ENCODE data around the gene ASB2. TPM values are rescaled to one million over a fixed set of nuclear protein-coding genes. Genes with fewer than 3 reads are reported as not detected.

Gene ASB2, protein sequence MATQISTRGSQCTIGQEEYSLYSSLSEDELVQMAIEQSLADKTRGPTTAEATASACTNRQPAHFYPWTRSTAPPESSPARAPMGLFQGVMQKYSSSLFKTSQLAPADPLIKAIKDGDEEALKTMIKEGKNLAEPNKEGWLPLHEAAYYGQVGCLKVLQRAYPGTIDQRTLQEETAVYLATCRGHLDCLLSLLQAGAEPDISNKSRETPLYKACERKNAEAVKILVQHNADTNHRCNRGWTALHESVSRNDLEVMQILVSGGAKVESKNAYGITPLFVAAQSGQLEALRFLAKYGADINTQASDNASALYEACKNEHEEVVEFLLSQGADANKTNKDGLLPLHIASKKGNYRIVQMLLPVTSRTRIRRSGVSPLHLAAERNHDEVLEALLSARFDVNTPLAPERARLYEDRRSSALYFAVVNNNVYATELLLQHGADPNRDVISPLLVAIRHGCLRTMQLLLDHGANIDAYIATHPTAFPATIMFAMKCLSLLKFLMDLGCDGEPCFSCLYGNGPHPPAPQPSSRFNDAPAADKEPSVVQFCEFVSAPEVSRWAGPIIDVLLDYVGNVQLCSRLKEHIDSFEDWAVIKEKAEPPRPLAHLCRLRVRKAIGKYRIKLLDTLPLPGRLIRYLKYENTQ
- 10 to 100 TPM in 1 of 5 experiments, 1 to 10 TPM in 2, under 1 TPM in 2; 0.32 to 63.1 (median 1.4) TPM for total RNA-seq
- not detected for polyA plus RNA-seq
- not detected for total RNA-seq

GRCh38 chr14:93976477-93977057, at the start of gene ASB2:
Gene ASB2, minus strand, starts transcription at chr14:93976570. Its CDS starts 12,031 bp downstream, at chr14:93964539.
- Mint-ChIP-seq H3K4me1 (peaks cover 33 to 92% (median 56%) of the 10 kb centered on the region in 7 donors), H3K27me3 (peaks cover 0 to 6% (median 6%) of the 10 kb centered on the region in 5 donors), H3K36me3 (peaks cover 0 to 47% (median 4%) of the 10 kb centered on the region in 5 donors), H3K9me3 (peaks cover 0 to 39% (median 25%) of the 10 kb centered on the region in 11 donors), H3K27ac (peak within 1 kb of the TSS in 4 of 9 donors; percentile 33 to 97 (median 74)), H3K4me3 (peak within 1 kb of the TSS; percentile 4 to 92 (median 58))
- CTCF ChIA-PET: interaction anchor here (2.4 to 18.5 kb wide), 2 partner anchors 23 to 37 kb away, joined by 6 to 388 read pairs; no protein-coding TSS in a partner anchor
- no peak for DNase-seq
- no peaks in the 10 kb centered on the region for H3K27me3 ChIP-seq (ENCODE audit: control insufficient read depth in 2 of 2, insufficient read depth in 2 of 2, low read length in 2 of 2)
- no peak within 1 kb of the TSS for H3K27ac ChIP-seq (ENCODE audit: low read depth, low read length)
- no peaks in the 10 kb centered on the region for H3K36me3 ChIP-seq (ENCODE audit: control insufficient read depth in 2 of 3, insufficient read depth in 3 of 3, low read length in 3 of 3)
- no peak for ATAC-seq
- H3K4me3 ChIP-seq (ENCODE audit: low read length): peak within 1 kb of the TSS; percentile 11
- intact Hi-C loops (cut with micrococcal nuclease): loop anchor here (1.0 to 5.0 kb wide), 2 partner anchors 50 to 106 kb away; partner anchors contain the start of genes DDX24 (in 1 of the 2), IFI27L1 (in 1 of the 2) and OTUB2 (in 1 of the 2)
- POLR2A ChIA-PET: interaction anchor here (0.9 to 1.4 kb wide), 3 partner anchors 14 to 21 kb away, joined by 3 to 5 read pairs (median 5); no protein-coding TSS in a partner anchor
- H3K4me1 ChIP-seq (ENCODE audit: control insufficient read depth in 2 of 2, insufficient read depth in 2 of 2, low read length in 2 of 2): peaks cover 36 to 41% of the 10 kb centered on the region in 2 donors
- peaks cover 0 to 19% (median 17%) of the 10 kb centered on the region in 3 experiments for H3K9me3 ChIP-seq (ENCODE audit: control insufficient read depth in 2 of 3, low read length in 3 of 3)

DNA sequence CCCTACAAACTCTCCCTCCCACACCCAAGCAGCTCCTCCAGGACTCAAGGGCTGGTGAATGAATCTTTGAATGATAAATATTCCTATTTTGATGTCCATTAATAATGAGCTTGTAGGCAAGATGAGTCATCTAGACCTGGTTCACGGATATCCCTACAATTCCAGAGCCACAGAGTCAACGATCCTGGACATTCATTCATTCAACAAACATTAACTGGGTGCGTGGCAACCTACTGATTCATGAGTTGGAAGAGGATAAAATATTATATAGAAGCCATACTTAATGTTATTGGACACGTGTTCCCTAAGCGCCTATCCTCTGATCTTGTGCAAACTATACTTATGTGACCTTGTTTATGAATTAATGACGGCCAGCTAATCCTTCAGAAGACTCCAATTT, 49.4 kb upstream of the ASB2 start:
- peaks cover 0 to 2% (median 0%) of the 10 kb centered on the region in 5 donors for H3K27me3 Mint-ChIP-seq
- H3K27ac Mint-ChIP-seq: peak overlapping the region in 6 of 9 donors; percentile 20 to 75 (median 65)
- intact Hi-C loops (cut with micrococcal nuclease): loop anchor here (1.0 to 2.0 kb wide), 7 partner anchors 13 to 149 kb away; partner anchors contain the start of genes DDX24 (in 2 of the 2), IFI27L1 (in 2 of the 2), ASB2 (in 1 of the 2) and PPP4R4 (in 1 of the 2)
- H3K36me3 Mint-ChIP-seq: peaks cover 0 to 2% (median 0%) of the 10 kb centered on the region in 5 donors
- H3K9me3 ChIP-seq (ENCODE audit: control insufficient read depth in 2 of 3, low read length in 3 of 3): no peaks in the 10 kb centered on the region
- no peaks in the 10 kb centered on the region for H3K27me3 ChIP-seq (ENCODE audit: control insufficient read depth in 2 of 2, insufficient read depth in 2 of 2, low read length in 2 of 2)
- H3K4me1 Mint-ChIP-seq: peaks cover 14 to 49% (median 18%) of the 10 kb centered on the region in 7 donors
- H3K27ac ChIP-seq (ENCODE audit: low read depth, low read length): no peak overlapping the region
- ATAC-seq (no peak), DNase-seq (no peak)
- CTCF ChIA-PET: interaction anchor here (1.1 to 2.6 kb wide), 3 partner anchors 10 to 82 kb away, joined by 3 to 14 read pairs (median 3); no protein-coding TSS in a partner anchor
- H3K4me3 Mint-ChIP-seq: peak overlapping the region; percentile 72 to 90 (median 82)
- peaks cover 5 to 12% of the 10 kb centered on the region in 2 donors for H3K4me1 ChIP-seq (ENCODE audit: control insufficient read depth in 2 of 2, insufficient read depth in 2 of 2, low read length in 2 of 2)
- no peaks in the 10 kb centered on the region for H3K9me3 Mint-ChIP-seq
- H3K4me3 ChIP-seq (ENCODE audit: low read length): peak overlapping the region; percentile 51
- POLR2A ChIA-PET: interaction anchor here (0.7 to 1.7 kb wide), 4 partner anchors 8 to 86 kb away, joined by 3 to 4 read pairs (median 3); no protein-coding TSS in a partner anchor
- no peaks in the 10 kb centered on the region for H3K36me3 ChIP-seq (ENCODE audit: control insufficient read depth in 2 of 3, insufficient read depth in 3 of 3, low read length in 3 of 3)

DNA sequence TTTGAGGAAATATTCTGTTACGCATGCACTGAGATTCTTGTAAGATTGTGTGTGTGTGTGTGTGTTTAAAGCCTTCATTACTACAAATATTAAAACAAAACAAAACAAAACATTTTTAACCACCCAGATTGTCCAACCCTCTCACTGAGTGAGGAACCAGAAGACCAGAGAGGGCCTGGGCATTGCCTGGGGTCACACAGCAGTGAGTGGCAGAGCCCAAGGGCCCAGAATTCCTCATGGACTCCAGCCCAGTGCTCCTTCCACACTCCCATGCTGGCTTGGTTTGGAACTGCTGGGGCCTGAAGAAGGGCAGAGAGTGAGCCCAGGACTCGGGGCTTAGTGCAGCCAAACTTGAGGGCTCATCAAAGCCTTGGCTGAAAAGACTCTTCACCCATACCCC, 48.2 kb upstream of the ASB2 start:
- Histone ChIP-seq H3K36me3 (ENCODE audit: control insufficient read depth in 2 of 3, insufficient read depth in 3 of 3, low read length in 3 of 3) (no peaks in the 10 kb centered on the region), H3K27me3 (ENCODE audit: control insufficient read depth in 2 of 2, insufficient read depth in 2 of 2, low read length in 2 of 2) (no peaks in the 10 kb centered on the region), H3K27ac (ENCODE audit: low read depth, low read length) (no peak overlapping the region), H3K4me3 (ENCODE audit: low read length) (no peak overlapping the region), H3K4me1 (ENCODE audit: control insufficient read depth in 2 of 2, insufficient read depth in 2 of 2, low read length in 2 of 2) (peaks cover 5 to 12% of the 10 kb centered on the region in 2 donors), H3K9me3 (ENCODE audit: control insufficient read depth in 2 of 3, low read length in 3 of 3) (no peaks in the 10 kb centered on the region)
- no peak overlapping the region for H3K27ac Mint-ChIP-seq
- intact Hi-C loops (cut with micrococcal nuclease): no loop called here
- CTCF ChIA-PET: interaction anchor here (0.7 to 2.6 kb wide), 2 partner anchors 12 to 20 kb away, joined by 3 to 14 read pairs; no protein-coding TSS in a partner anchor
- DNase-seq (no peak), ATAC-seq (no peak)
- H3K4me1 Mint-ChIP-seq: peaks cover 14 to 53% (median 18%) of the 10 kb centered on the region in 7 donors
- POLR2A ChIA-PET: interaction anchor here (0.9 kb wide), 1 partner anchor 24 kb away, joined by 3 read pairs; no protein-coding TSS in a partner anchor
- no peaks in the 10 kb centered on the region for H3K9me3 Mint-ChIP-seq
- H3K4me3 Mint-ChIP-seq: peak overlapping the region in 1 of 10 donors; percentile 42
- H3K27me3 Mint-ChIP-seq: peaks cover 0 to 7% (median 0%) of the 10 kb centered on the region in 5 donors
- no peaks in the 10 kb centered on the region for H3K36me3 Mint-ChIP-seq

GRCh38 chr14:94022532-94023411, 46.4 kb upstream of the ASB2 start:
- peaks cover 0 to 3% (median 0%) of the 10 kb centered on the region in 11 donors for H3K9me3 Mint-ChIP-seq

DNA sequence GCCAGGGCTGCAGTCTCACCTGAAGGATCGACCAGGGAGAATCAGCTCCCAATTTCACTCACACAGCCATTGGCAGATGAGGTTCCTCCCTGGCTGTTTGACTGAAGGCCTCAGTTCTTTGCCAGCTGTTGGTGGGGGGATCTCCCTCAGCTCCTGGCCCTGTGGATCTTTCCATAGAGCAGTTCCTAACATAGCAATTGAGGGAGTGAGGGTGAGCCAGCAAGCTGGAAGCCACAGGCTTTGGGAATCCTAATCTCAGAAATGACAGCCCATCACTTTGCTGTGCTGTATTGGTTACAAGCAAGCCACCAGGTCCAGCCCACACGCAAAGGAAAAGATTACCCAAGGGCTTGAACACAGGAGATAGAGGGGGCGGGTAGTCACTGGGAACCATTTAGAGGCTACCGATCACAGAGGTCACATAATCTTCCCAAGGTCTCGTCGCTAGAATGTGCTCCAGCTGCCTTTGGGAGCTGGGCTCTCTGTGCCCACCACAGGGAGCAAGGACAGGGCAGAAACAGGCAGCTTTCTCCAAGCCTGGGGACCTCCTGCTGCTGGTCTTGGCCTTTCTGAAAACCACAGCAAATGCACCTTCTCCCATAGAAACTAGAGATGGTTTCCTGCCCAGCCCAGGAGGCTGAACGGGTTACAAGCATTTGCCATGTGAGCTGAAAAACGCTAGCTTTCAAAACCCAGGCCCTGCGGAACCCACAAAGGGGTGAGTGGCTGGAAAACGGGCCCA, 45.2 kb upstream of the ASB2 start:
- peaks cover 0 to 11% (median 0%) of the 10 kb centered on the region in 5 donors for H3K27me3 Mint-ChIP-seq
- H3K9me3 Mint-ChIP-seq: peaks cover 0 to 3% (median 0%) of the 10 kb centered on the region in 11 donors
- DNase-seq (peak in 1 of 9 donors; percentile 51), ATAC-seq (no peak)
- H3K4me1 Mint-ChIP-seq: peaks cover 7 to 38% (median 8%) of the 10 kb centered on the region in 7 donors
- Histone ChIP-seq H3K4me3 (ENCODE audit: low read length) (no peak overlapping the region), H3K27me3 (ENCODE audit: control insufficient read depth in 2 of 2, insufficient read depth in 2 of 2, low read length in 2 of 2) (no peaks in the 10 kb centered on the region), H3K9me3 (ENCODE audit: control insufficient read depth in 2 of 3, low read length in 3 of 3) (no peaks in the 10 kb centered on the region), H3K36me3 (ENCODE audit: control insufficient read depth in 2 of 3, insufficient read depth in 3 of 3, low read length in 3 of 3) (no peaks in the 10 kb centered on the region), H3K4me1 (ENCODE audit: control insufficient read depth in 2 of 2, insufficient read depth in 2 of 2, low read length in 2 of 2) (peaks cover 0 to 4% of the 10 kb centered on the region in 2 donors), H3K27ac (ENCODE audit: low read depth, low read length) (no peak overlapping the region)
- H3K4me3 Mint-ChIP-seq: peak overlapping the region in 1 of 10 donors; percentile 61
- no peaks in the 10 kb centered on the region for H3K36me3 Mint-ChIP-seq
- H3K27ac Mint-ChIP-seq: peak overlapping the region in 1 of 9 donors; percentile 59
- intact Hi-C loops (cut with micrococcal nuclease): no loop called here
- POLR2A ChIA-PET: no interaction called here
- CTCF ChIA-PET: interaction anchor here (1.5 kb wide), 2 partner anchors 11 to 82 kb away, joined by 4 to 5 read pairs; no protein-coding TSS in a partner anchor

More at GRCh38 chr14:94022532-94023411, 46.4 kb upstream of the ASB2 start:
- no peak for ATAC-seq
- Mint-ChIP-seq H3K27ac (peak overlapping the region in 1 of 9 donors; percentile 59), H3K36me3 (no peaks in the 10 kb centered on the region), H3K4me1 (peaks cover 7 to 42% (median 10%) of the 10 kb centered on the region in 7 donors), H3K27me3 (peaks cover 0 to 11% (median 0%) of the 10 kb centered on the region in 5 donors), H3K4me3 (peak overlapping the region in 1 of 10 donors; percentile 41)
- intact Hi-C loops (cut with micrococcal nuclease): no loop called here
- peaks cover 5 to 12% of the 10 kb centered on the region in 2 donors for H3K4me1 ChIP-seq (ENCODE audit: control insufficient read depth in 2 of 2, insufficient read depth in 2 of 2, low read length in 2 of 2)
- no peaks in the 10 kb centered on the region for H3K36me3 ChIP-seq (ENCODE audit: control insufficient read depth in 2 of 3, insufficient read depth in 3 of 3, low read length in 3 of 3)
- ChIA-PET POLR2A (no interaction called here), CTCF (interaction anchor here (1.4 to 1.5 kb wide), 2 partner anchors 10 to 83 kb away, joined by 4 to 5 read pairs; no protein-coding TSS in a partner anchor)
- DNase-seq: no peak
- no peak overlapping the region for H3K27ac ChIP-seq (ENCODE audit: low read depth, low read length)
- H3K27me3 ChIP-seq (ENCODE audit: control insufficient read depth in 2 of 2, insufficient read depth in 2 of 2, low read length in 2 of 2): no peaks in the 10 kb centered on the region
- no peaks in the 10 kb centered on the region for H3K9me3 ChIP-seq (ENCODE audit: control insufficient read depth in 2 of 3, low read length in 3 of 3)
- no peak overlapping the region for H3K4me3 ChIP-seq (ENCODE audit: low read length)
